ENCODE data around the gene PYCR2. TPM values are rescaled to one million over a fixed set of nuclear protein-coding genes. Genes with fewer than 3 reads are reported as not detected.

Gene PYCR2
- total RNA-seq, 2 experiments from 2014 or later = 103 to 106 TPM

GRCh38 chr1:225881959-225882693 lies 41.9 kb downstream of the PYCR2 start, which contains the start of gene TMEM63A:
TSS of gene TMEM63A (minus strand) at chr1:225882380. CDS start at chr1:225877580, 4,800 bp downstream.
- Mint-ChIP-seq H3K4me1 (peaks cover 35% of the 10 kb centered on the region), H3K36me3 (peaks cover 3% of the 10 kb centered on the region), H3K9me3 (ENCODE audit: low read depth) (no peaks in the 10 kb centered on the region), H3K4me3 (peak within 1 kb of the TSS; percentile 82), H3K27me3 (peaks cover 5% of the 10 kb centered on the region), H3K27ac (peak within 1 kb of the TSS; percentile 87)
- ATAC-seq (peak; percentile 87), DNase-seq (peak; percentile 92)
- CTCF ChIA-PET = interaction anchor here (0.8 to 4.7 kb wide), 23 partner anchors 7 to 414 kb away, joined by 3 to 34 read pairs (median 5); partner anchors contain the start of genes LEFTY1, PYCR2, SDE2 and SRP9

GRCh38 chr1:225881081-225881958 lies 42.7 kb downstream of the PYCR2 start:
- ATAC-seq (peak; percentile 34), DNase-seq (peak; percentile 73)
- peak overlapping the region; percentile 82 for H3K4me3 Mint-ChIP-seq
- H3K36me3 Mint-ChIP-seq = peaks cover 8% of the 10 kb centered on the region
- H3K27me3 Mint-ChIP-seq = peaks cover 5% of the 10 kb centered on the region
- H3K27ac Mint-ChIP-seq = peak overlapping the region; percentile 87
- peaks cover 37% of the 10 kb centered on the region for H3K4me1 Mint-ChIP-seq
- CTCF ChIA-PET = interaction anchor here (0.5 to 4.7 kb wide), 14 partner anchors 8 to 408 kb away, joined by 3 to 34 read pairs (median 5); partner anchors contain the start of genes LEFTY1, PYCR2 and SRP9
- no peaks in the 10 kb centered on the region for H3K9me3 Mint-ChIP-seq (ENCODE audit: low read depth)

- DNase-seq = no peak
- Mint-ChIP-seq H3K9me3 (ENCODE audit: low read depth) (no peaks in the 10 kb centered on the region), H3K4me3 (peak overlapping the region; percentile 82), H3K27ac (peak overlapping the region; percentile 87), H3K4me1 (peaks cover 43% of the 10 kb centered on the region), H3K27me3 (peaks cover 5% of the 10 kb centered on the region), H3K36me3 (peaks cover 8% of the 10 kb centered on the region)
- CTCF ChIA-PET = interaction anchor here (1.3 to 4.7 kb wide), 8 partner anchors 8 to 406 kb away, joined by 3 to 34 read pairs (median 6); partner anchors contain the start of genes LEFTY1, PYCR2 and SRP9
- no peak for ATAC-seq
Measured at GRCh38 chr1:225880636-225881035, 43.4 kb downstream of the PYCR2 start.

GRCh38 chr1:225880222-225880588 lies 43.8 kb downstream of the PYCR2 start:
- no peak for DNase-seq
- H3K4me1 Mint-ChIP-seq = peaks cover 47% of the 10 kb centered on the region
- no peak overlapping the region for H3K4me3 Mint-ChIP-seq
- CTCF ChIA-PET = interaction anchor here (0.9 to 4.7 kb wide), 7 partner anchors 9 to 102 kb away, joined by 3 to 34 read pairs (median 6); partner anchors contain the start of genes LEFTY1, PYCR2 and SRP9
- no peaks in the 10 kb centered on the region for H3K9me3 Mint-ChIP-seq (ENCODE audit: low read depth)
- H3K27ac Mint-ChIP-seq = no peak overlapping the region
- peaks cover 5% of the 10 kb centered on the region for H3K27me3 Mint-ChIP-seq
- H3K36me3 Mint-ChIP-seq = peaks cover 12% of the 10 kb centered on the region
- no peak for ATAC-seq

- no peak for DNase-seq
- Mint-ChIP-seq H3K27ac (no peak overlapping the region), H3K27me3 (peaks cover 5% of the 10 kb centered on the region), H3K36me3 (peaks cover 13% of the 10 kb centered on the region), H3K9me3 (ENCODE audit: low read depth) (no peaks in the 10 kb centered on the region), H3K4me1 (peaks cover 48% of the 10 kb centered on the region), H3K4me3 (no peak overlapping the region)
- no peak for ATAC-seq
- CTCF ChIA-PET = interaction anchor here (0.9 to 4.7 kb wide), 5 partner anchors 9 to 82 kb away, joined by 3 to 34 read pairs (median 6); partner anchors contain the start of gene PYCR2
Measured at GRCh38 chr1:225879521-225880221, 44.4 kb downstream of the PYCR2 start.

- H3K27ac Mint-ChIP-seq = no peak overlapping the region
- CTCF ChIA-PET = interaction anchor here (0.7 to 2.4 kb wide), 7 partner anchors 19 to 403 kb away, joined by 3 to 7 read pairs (median 4); partner anchors contain the start of gene SRP9
- H3K27me3 Mint-ChIP-seq = no peaks in the 10 kb centered on the region
- no peaks in the 10 kb centered on the region for H3K9me3 Mint-ChIP-seq (ENCODE audit: low read depth)
- ATAC-seq = no peak
- no peak overlapping the region for H3K4me3 Mint-ChIP-seq
- H3K36me3 Mint-ChIP-seq = peaks cover 17% of the 10 kb centered on the region
- H3K4me1 Mint-ChIP-seq = peaks cover 47% of the 10 kb centered on the region
- no peak for DNase-seq
Measured at GRCh38 chr1:225878282-225878681, 45.8 kb downstream of the PYCR2 start.

GRCh38 chr1:225877580-225877979 lies 46.5 kb downstream of the PYCR2 start:
- Mint-ChIP-seq H3K9me3 (ENCODE audit: low read depth) (no peaks in the 10 kb centered on the region), H3K36me3 (peaks cover 17% of the 10 kb centered on the region), H3K27me3 (no peaks in the 10 kb centered on the region), H3K4me1 (peaks cover 44% of the 10 kb centered on the region), H3K27ac (no peak overlapping the region), H3K4me3 (no peak overlapping the region)
- CTCF ChIA-PET = interaction anchor here (0.9 to 2.5 kb wide), 9 partner anchors 11 to 402 kb away, joined by 3 to 8 read pairs (median 5); partner anchors contain the start of genes LEFTY1 and SRP9
- DNase-seq (peak; percentile 50), ATAC-seq (no peak)

GRCh38 chr1:225876900-225877510 lies 47.0 kb downstream of the PYCR2 start:
- Mint-ChIP-seq H3K27ac (no peak overlapping the region), H3K36me3 (peaks cover 17% of the 10 kb centered on the region)
- no peak for ATAC-seq

GRCh38 chr1:225875044-225875815 lies 48.8 kb downstream of the PYCR2 start:
- CTCF ChIA-PET = interaction anchor here (2.5 kb wide), 1 partner anchor 98 kb away, joined by 6 read pairs; the partner anchor contains the start of gene SRP9

More at GRCh38 chr1:225876900-225877510, 47.0 kb downstream of the PYCR2 start:
- DNase-seq = no peak
- CTCF ChIA-PET = interaction anchor here (1.1 to 2.5 kb wide), 7 partner anchors 10 to 402 kb away, joined by 3 to 8 read pairs (median 5); partner anchors contain the start of genes LEFTY1 and SRP9
- H3K4me1 Mint-ChIP-seq = peaks cover 46% of the 10 kb centered on the region
- no peaks in the 10 kb centered on the region for H3K9me3 Mint-ChIP-seq (ENCODE audit: low read depth)
- no peaks in the 10 kb centered on the region for H3K27me3 Mint-ChIP-seq
- H3K4me3 Mint-ChIP-seq = no peak overlapping the region

GRCh38 chr1:225874431-225874830 lies 49.6 kb downstream of the PYCR2 start:
- H3K4me3 Mint-ChIP-seq = no peak overlapping the region
- no peak for ATAC-seq
- H3K36me3 Mint-ChIP-seq = peaks cover 28% of the 10 kb centered on the region
- H3K4me1 Mint-ChIP-seq = peaks cover 30% of the 10 kb centered on the region
- H3K27ac Mint-ChIP-seq = no peak overlapping the region
- H3K9me3 Mint-ChIP-seq (ENCODE audit: low read depth) = no peaks in the 10 kb centered on the region
- no peak for DNase-seq
- no peaks in the 10 kb centered on the region for H3K27me3 Mint-ChIP-seq
- CTCF ChIA-PET = no interaction called here

More at GRCh38 chr1:225875044-225875815, 48.8 kb downstream of the PYCR2 start:
- Mint-ChIP-seq H3K4me3 (no peak overlapping the region), H3K9me3 (ENCODE audit: low read depth) (no peaks in the 10 kb centered on the region), H3K36me3 (peaks cover 27% of the 10 kb centered on the region), H3K27ac (no peak overlapping the region), H3K27me3 (no peaks in the 10 kb centered on the region), H3K4me1 (peaks cover 38% of the 10 kb centered on the region)
- DNase-seq (no peak), ATAC-seq (no peak)

GRCh38 chr1:225873281-225873850 lies 50.7 kb downstream of the PYCR2 start:
- H3K4me3 Mint-ChIP-seq = no peak overlapping the region
- ATAC-seq = no peak
- H3K27ac Mint-ChIP-seq = no peak overlapping the region
- no peaks in the 10 kb centered on the region for H3K27me3 Mint-ChIP-seq
- no peaks in the 10 kb centered on the region for H3K9me3 Mint-ChIP-seq (ENCODE audit: low read depth)
- H3K4me1 Mint-ChIP-seq = peaks cover 26% of the 10 kb centered on the region
- no peak for DNase-seq
- CTCF ChIA-PET = no interaction called here
- H3K36me3 Mint-ChIP-seq = peaks cover 34% of the 10 kb centered on the region
